GM19193 (cell line): ENCODE measurements around the gene IL34.

Experiments used
- POLR2A ChIP-seq: IDR thresholded peaks from 4 replicates; pipeline ENCODE4 v1.6.1; 2011; ENCODE audit not compliant: insufficient read depth, insufficient read length; ENCODE audit errors: extremely low read depth

The IL34 gene

DNA sequence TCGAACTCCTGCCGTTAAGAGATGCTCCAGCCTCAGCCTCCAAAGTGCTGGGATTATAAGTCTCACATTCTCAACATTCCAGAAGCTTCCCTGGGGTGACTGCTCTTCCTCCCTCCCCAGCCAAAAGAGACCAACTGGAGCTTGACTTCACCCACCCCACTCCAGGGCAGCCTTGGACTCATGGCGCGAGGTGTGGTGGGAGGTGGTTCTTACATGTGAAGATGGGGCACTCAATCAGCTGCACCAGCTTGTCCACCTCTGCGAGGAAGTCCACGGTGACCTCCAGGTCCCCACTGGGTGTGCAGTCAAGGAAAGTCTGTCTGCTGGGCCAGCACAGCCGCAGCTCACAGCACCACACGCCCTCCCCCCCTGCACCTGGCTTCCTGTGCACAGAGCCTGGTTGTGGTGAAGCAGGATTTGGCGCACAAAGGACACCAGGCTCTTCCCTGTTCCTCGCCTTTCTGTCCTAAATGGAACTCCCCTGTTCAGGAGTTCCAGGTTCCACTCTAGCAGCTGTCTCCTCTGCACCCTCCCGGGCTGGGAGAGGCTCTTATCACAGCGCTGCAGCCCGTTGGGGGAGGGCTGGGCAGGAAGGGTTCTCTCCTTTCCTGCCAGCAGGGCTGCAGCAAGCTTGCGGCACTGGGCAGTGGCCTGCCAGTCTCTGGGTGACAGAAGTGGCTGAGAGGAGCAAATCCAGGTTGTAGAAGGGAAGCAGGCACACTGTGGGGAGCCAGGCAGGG lies 49.1 kb downstream of the IL34 start:
- TF ChIP-seq POLR2A: no peak

DNA sequence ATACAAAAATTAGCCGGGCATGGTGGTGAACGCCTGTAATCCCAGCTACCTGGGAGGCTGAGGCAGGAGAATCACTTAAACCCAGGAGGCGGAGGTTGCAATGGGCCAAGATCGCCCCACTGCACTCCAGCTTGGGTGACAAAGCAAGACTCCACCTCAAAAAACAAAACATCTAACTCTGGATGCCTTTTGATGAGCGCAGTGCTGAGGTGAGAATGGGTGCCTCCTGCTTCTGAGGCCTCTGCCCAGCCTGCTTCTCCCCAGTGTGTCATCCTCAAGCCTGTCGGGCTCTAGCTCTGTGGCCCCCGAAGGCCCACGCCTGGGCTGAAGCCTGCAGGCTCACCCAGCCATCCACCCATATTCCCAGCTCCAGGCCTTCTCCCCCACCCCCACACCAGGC lies 50.0 kb downstream of the IL34 start:
- no peak for TF ChIP-seq POLR2A

DNA sequence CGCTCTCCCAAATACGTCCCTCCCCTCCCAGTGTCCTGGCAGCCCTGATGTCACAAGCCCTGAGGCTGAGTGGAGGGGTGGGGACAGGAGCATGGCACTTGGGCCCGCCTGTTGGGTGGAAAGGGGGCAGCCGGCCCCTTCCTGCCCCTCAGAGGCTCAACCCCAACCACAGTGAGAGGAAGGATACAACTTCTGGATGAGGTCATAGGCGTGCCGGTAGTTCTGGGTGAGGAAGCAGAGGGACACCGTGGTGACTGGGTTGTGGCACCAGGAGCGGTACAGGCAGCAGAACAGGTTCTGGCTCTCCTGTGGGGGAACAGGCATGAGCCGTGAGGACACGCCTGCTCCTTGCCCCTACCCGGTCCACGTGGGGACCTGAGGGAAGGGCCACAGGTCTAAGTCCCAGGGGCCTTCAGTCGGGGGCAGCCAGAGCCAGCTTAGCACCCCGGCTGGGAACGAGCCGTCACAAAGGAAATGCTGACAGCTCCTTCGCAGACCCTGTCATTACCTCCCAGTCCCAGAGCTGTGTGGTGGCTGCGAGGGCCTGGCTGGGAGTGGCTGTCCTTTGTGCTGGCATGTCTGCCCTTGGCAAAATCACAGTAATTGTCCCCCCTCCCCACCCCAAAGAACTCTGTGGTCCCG lies 50.7 kb downstream of the IL34 start:
- no peak for TF ChIP-seq POLR2A

DNA sequence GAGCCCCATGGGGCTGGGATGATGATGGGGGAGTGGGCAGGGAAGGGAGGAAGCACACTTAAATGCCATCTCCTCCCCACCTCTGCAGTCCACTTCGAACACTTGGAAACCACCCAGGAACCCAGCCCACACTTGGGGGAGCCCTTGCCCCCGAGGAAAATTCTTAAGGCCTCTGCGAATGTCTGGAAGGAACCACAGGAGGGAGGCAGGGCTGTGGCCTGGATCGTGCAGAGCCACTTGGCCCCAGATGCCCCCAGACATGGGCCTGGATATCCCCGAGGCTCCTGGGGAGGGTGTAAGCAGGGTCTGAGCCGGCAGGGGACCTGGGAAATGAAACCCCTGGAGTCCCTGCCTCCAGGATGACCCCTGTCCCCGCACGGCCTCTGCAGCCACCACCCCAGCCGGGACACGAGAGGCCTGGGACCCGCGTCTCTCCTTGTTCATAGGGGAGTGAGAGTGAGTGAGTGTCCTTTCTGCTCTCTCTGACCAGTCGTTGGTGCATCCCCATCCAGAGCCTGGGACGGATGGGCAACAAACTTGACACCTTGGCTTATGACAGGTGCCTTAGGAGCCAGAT lies 51.3 kb downstream of the IL34 start:
- no peak for TF ChIP-seq POLR2A

DNA sequence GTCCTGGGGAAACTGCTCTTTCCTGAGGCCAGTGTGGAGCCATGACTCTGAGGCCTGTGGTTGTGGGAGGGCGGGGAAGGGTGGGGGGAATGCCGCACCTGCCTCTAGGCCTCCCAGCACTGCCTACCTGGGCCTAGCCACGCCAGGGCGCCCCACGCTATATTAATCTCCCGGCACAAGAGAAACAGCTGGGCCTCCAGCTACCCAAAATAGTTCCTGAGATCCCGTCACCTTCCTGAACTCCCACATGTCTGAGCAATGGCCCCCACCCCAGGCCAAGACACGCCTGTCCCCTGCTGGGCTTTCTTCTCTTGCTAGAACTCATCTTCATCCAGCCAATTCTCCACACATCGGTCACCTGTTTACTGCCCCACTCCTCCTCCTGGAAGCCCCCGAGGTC lies 52.5 kb downstream of the IL34 start:
- no peak for TF ChIP-seq POLR2A

DNA sequence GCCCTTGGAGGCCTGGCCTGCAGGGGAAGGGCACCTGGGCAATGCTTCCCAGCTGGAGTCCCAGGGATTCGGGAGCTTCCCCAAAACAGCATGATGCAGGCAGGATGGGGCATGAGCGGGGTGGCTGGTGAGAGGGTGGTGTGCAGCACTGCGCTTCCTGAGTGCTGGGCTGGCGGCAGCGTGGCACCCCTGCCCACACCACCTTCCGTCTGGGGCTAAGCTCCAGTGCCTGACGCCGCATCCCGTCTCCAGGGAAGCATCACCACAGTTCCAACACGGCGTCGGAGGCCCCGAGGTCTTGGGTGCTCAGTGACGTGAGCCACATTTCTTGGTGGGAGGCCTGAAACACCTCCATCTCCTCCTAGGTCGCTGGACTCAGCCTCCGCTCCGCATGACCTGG lies 53.3 kb downstream of the IL34 start:
- TF ChIP-seq POLR2A: no peak

DNA sequence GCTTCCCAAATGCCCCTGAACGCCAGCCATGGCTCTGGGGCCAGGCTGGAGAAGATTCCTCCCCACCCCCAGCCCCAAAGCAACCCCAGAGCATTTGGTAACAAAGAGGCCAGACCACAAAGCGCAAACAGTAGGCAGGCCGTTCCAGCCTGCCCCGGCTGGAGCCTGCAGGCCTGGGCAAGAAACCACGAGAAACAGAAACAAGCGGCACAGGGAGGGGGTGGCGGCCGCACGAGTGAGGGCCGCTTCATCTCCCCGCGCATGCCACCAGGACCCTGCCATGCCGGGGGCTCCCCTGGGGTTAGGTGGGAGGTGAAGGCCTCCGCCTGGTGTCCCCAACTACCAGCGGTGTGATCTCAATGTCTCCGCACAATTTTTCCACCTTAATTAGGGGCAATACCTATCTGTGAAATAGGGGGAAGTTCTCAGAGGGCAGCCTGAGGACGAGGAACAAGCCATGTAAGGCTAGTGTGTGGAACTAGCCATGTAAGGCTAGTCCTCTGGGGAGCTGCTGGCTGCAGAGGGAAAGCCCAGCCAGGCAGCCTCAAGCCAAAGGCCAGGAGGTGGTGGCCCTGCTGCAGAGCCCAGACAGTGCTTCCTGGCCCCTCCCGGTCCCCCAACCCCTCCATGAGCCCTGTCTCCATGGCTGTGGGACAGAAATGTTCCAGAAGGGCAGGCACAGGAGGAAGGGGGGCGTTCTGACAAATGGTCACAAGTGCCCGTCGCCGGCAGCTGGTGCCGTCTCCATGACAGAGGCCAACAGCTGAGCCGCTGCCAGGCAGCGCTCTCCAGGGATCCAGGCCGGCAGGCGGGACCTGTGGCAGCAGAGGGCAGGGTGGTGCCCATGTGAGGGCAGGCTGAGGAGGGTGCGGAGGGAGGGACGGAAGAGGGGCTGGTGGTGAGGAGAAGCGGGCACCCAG lies 54.0 kb downstream of the IL34 start:
- TF ChIP-seq POLR2A: no peak

DNA sequence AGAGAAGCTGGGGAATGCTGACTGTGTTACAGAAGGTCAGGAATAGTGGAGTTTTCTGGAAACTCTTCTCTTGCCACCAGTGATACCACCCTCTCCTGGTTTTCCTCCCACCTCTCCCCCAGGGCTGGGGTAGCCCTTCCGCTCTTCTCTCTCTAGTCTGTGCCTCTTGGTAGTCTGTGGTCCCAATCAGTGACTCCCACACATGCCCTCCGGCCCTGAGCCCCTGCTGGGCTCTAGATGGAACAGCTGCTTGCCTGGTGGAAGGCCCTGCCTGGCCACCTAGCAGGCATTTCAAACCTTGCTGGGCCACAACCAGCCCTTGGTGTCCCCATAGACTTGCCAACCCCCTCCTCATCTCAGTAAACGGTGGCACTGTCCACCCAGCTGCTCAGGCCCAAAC lies 54.7 kb downstream of the IL34 start:
- TF ChIP-seq POLR2A: no peak

DNA sequence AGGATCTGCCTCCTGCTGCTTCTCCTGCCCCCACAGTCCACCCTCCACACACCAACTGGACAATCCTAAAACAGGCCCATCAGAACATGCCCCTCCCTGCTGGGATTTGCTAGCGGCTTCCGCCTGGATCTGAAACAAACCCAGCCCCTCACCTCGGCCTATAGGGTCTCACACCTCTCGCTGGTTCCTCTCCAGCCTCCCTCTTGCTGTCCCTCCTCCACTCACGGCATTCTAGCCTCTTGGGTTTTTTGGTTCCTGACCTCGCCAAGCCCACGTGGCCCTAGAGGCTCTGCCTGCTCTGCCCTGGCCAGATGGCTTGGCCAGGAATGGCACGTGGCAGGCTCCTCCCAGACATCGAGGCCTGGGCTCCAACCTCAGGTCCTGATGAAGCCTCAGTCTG lies 55.2 kb downstream of the IL34 start:
- no peak for TF ChIP-seq POLR2A

DNA sequence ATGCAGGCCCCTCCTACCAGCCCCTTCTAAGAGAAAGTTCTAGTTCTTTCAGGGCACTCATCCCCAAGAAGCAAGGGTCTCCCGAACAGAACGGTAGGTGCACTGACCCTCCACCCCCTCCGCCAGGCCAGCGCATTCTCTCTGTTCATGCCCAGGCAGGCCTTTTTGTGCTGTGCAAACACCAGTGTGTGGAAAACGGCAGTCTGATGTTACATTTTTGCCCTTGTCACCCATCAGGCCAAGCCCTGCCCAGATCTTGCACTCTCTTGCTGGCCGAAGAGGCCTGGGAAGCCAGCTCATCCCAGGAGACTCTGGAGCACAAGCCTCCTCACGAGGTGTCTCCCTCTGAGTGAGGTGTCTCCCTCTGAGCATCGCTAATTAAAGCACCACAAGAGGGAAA lies 55.6 kb downstream of the IL34 start:
- no peak for TF ChIP-seq POLR2A

DNA sequence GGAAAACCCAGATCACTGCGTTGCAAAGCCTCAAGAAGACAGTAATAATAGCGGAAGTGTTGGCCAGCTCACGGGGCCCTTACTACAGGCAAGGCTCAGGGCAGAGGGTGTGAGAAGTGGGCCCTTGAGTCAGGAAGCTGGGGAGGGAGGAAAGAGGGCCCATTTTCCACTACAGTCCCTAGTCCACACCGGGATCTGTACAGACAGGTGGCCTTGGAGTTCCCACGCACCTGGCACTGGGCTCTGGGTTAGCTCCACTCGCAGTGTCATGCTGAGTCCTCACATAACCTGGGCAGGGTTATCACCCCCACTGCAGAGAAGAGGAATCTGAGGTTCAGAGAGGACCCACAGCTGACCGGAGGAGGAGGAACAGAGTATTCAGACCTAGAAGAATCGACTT lies 56.3 kb downstream of the IL34 start:
- TF ChIP-seq POLR2A: no peak

DNA sequence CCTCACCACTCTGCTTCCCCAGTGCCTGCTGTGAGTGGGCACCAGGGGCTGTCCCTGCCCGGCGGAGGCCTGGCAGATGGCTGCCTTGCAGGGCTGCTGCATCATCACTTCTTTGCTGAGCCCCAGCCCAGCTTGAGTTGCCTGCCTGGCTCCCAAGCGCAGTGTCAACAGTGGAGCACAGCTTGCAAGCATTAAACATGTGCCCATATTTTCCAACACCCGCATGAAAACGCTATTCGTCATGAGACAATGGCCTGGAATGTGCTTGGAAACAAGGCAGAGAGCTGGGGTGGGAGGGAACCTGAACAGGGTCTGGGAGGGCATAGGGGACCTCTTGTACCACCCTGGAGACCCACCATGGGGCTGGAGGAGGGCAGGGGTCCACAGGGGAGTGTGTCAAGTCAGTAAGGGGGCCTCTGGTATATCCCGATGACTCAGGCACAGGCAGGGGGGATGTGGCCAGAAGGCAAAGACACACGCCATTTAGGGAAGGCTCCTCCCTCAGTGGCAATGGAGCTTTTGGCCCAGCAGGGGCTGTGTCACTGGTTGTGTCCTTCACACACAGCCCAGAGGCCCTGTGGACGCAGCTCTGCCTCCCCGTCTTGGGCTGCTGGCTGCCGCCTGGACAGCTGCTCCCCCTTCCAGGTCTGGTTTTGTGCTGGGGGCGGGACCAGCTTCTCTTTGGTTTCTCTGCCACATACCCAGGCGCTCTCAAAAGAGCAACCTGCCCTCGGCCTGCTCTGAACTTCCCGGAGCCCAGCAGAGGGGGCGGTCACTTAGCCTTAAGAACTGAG lies 56.9 kb downstream of the IL34 start:
- TF ChIP-seq POLR2A: no peak

DNA sequence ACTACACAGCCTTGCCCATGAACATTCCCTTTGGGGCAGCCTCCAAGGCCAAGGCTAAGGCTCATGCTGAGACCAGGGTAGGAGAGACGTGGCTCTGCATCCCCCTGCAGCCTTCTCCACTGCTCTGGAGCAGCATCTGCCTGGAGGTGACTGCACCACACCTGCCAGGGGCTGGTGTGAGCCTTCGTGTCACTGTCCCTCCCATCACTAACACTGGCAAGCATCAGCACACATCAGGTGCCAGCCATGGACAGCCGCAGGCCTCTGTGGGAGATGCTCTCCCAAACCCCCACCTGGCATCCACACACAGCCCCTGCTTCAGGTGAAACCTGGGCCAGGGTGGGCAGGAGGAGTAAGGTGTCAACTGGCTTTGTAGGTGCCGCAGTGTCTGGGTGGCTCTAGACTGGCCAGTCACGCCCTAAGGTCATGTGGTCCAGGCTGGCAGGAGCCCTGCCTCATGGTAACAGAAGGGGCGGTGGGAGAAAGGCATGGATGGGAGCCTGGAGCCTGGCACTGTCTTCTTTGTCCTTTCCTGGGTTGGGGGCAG lies 57.5 kb downstream of the IL34 start:
- TF ChIP-seq POLR2A: no peak

DNA sequence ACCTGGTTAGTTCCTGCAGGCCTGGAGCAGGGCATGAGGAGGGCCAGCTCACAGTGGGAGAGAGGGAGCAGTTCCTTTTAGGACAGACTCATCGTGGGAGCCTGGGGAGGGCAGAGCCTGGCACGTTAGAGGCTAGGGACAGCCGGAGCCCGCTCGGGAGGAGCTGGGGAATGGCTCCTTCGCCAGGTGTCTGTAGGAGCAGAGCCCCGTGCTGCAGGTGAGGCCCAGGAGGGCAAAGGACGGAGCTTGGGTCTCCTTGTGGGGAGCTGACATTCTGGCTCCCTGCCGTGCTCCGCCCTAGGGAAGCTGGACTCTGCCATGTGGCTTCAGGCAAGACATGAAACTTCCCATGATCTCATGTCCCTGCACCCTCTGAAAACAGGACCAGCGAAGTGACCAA lies 58.2 kb downstream of the IL34 start:
- TF ChIP-seq POLR2A: no peak
